Measurements from ENCODE around the gene PLIN5. TPM values are rescaled to one million over a fixed set of nuclear protein-coding genes. Genes with fewer than 3 reads are reported as not detected.

The PLIN5 gene
- total RNA-seq, 1 experiment from 2014 or later, result 8.1 TPM

- ChIA-PET POLR2A (no interaction called here), RAD21 (ENCODE audit: low non-redundant PET in 1 of 2, low total read pairs in 2 of 2, uncharacterized antibody in 2 of 2, unreplicated experiment in 2 of 2) (no interaction called here), CTCF (no interaction called here)
- ATAC-seq (no peak), DNase-seq (ENCODE audit: low read depth, low spot score) (no peak)
- Histone ChIP-seq H4K20me1 (ENCODE audit: insufficient read depth) (no peaks in the 10 kb centered on the region), H2AFZ (ENCODE audit: low read depth, low read length, poor library complexity, severe bottlenecking) (no peak overlapping the region), H3K9me3 (ENCODE audit: control insufficient read depth in 1 of 2, insufficient read depth in 1 of 2, low read depth in 1 of 2, low read length in 2 of 2) (no peaks in the 10 kb centered on the region), H3K27ac (ENCODE audit: low read depth, low read length) (peak overlapping the region; percentile 85), H3K4me2 (ENCODE audit: low read length) (peak overlapping the region; percentile 99), H3K4me1 (ENCODE audit: control insufficient read depth in 1 of 2, insufficient read depth in 2 of 2, low read length in 2 of 2) (peaks cover 14 to 29% of the 10 kb centered on the region in 2 experiments), H3K9me2 (ENCODE audit: insufficient read depth) (no peaks in the 10 kb centered on the region), H3K9ac (ENCODE audit: low read length) (peak overlapping the region; percentile 92), H3K4me3 (replicated peaks in 1 of 2; ENCODE audit: low read depth in 1 of 2, low read length in 2 of 2) (peak overlapping the region; percentile 91 to 92), H3K79me2 (ENCODE audit: insufficient read depth, low read length) (peaks cover 27% of the 10 kb centered on the region), H3K36me3 (ENCODE audit: control insufficient read depth in 1 of 2, insufficient read depth in 2 of 2, low read length in 2 of 2) (peaks cover 8 to 15% of the 10 kb centered on the region in 2 experiments; a peak in 3 of 4 replicates), H3K27me3 (ENCODE audit: insufficient read depth, low read length) (no peaks in the 10 kb centered on the region)
- intact Hi-C loops (cut with micrococcal nuclease), result no loop called here
- BruUV-seq (replicated peaks), result no TSS peak
- no peak for TF ChIP-seq CBX3 (IDR thresholded peaks at IDR 0.05; ENCODE audit: low read depth)
- TF ChIP-seq SP1 (IDR thresholded peaks at IDR 0.05; ENCODE audit: low read depth), result no peak
- no peak for TF ChIP-seq TCF7L2 (IDR thresholded peaks at IDR 0.05; ENCODE audit: borderline replicate concordance, extremely low read depth, insufficient read depth, insufficient read length)
- no peak for TF ChIP-seq ZFX (IDR thresholded peaks at IDR 0.05)
- no peak for TF ChIP-seq CEBPB (IDR thresholded peaks at IDR 0.05; ENCODE audit: low read depth)
- TF ChIP-seq JUND (IDR thresholded peaks at IDR 0.05), result no peak
- TF ChIP-seq REST (IDR thresholded peaks at IDR 0.05; ENCODE audit: low read depth), result no peak
- no peak for TF ChIP-seq ZNF274 (IDR thresholded peaks at IDR 0.05; ENCODE audit: low read depth, low read length)
- no peak for TF ChIP-seq FOSL1 (IDR thresholded peaks at IDR 0.05; ENCODE audit: low read depth)
- TF ChIP-seq ATF3 (IDR thresholded peaks at IDR 0.05), result no peak
- TF ChIP-seq EZH2phosphoT487 (IDR thresholded peaks at IDR 0.05; ENCODE audit: borderline replicate concordance), result no peak
- TF ChIP-seq MAX (IDR thresholded peaks at IDR 0.05), result no peak
- no peak for TF ChIP-seq EZH2 (IDR thresholded peaks at IDR 0.05)
- TF ChIP-seq ZBTB33 (IDR thresholded peaks at IDR 0.05; ENCODE audit: extremely low read depth, insufficient replicate concordance, low read length), result no peak
- no peak for TF ChIP-seq POLR2AphosphoS5 (IDR thresholded peaks at IDR 0.05; ENCODE audit: low read depth, low read length)
- TF ChIP-seq SIN3A (IDR thresholded peaks at IDR 0.05; ENCODE audit: low read depth), result no peak
These were observed 61.8 kb downstream of the PLIN5 start for GRCh38 chr19:4473011-4473762.

Data from HCT116 (cell line).